Measurements from ENCODE around the gene GSE1. TPM values are rescaled to one million over a fixed set of nuclear protein-coding genes. Genes with fewer than 3 reads are reported as not detected.

Gene GSE1
- total and polyA plus RNA-seq, 9 of the 15 experiments (the other 6 are each of a cell fraction or from before 2014, with no cell fraction given), result 12.2 to 244 (median 57.9) TPM

DNA sequence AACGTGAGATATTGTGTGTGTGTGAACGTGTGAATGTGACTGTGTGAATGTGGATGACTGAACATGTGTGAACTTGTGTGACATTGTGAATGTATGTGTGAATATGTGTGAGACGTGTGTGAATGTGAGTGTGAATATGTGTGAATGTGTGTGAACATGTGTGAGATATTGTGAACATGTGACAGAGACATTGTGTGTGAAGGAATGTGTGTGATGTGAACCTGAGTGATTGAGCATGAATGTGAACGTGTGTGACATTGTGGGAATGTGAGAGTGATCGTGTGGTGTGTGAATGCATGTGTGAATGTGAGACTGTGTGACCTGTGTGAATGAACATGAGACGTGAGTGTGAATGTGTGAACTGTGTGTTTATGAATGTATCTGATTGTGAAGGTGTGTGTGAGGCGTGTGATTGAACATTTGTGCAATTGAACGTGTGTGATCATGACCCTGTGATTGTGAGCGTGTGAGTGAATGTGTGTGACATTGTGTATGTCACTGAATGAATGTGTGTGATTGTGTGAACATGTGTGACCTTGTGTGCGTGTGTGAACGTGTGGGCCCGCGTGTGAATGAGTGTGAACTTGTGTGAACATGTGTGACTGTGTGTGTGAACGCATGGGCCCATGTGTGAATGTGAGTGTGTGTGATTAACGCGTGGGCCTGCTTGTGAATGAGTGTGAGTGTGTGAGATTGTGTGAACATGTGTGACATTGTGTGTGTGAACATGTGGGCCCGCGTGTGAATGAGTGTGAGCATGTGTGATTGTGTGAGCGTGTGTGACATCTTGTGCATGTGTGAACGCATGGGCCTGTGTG, 23.2 kb upstream of the GSE1 start:
- peaks cover 48 to 81% of the 10 kb centered on the region in 2 experiments for H3K4me1 ChIP-seq (replicated peaks in 1 of 2; ENCODE audit: control insufficient read depth in 2 of 2, insufficient read depth in 2 of 2, low read length in 2 of 2)
- peaks cover 23% of the 10 kb centered on the region for H3K9me1 ChIP-seq (ENCODE audit: control insufficient read depth, insufficient read depth, low read length)
- DNase-seq (ENCODE audit: extremely low read depth in 1 of 4, low spot score in 3 of 4), result no peak
- ATAC-seq, result no peak
- H3K9me3 ChIP-seq (replicated peaks; ENCODE audit: control insufficient read depth, insufficient read depth, low read depth, low read length), result no peaks in the 10 kb centered on the region
- in situ Hi-C loops (cut with MboI), result no loop called here
- FAIRE-seq, result peak; percentile 77
- TSS peak; percentile 21 for BruUV-seq (replicated peaks)
- H3K4me3 ChIP-seq, result no peak overlapping the region
- intact Hi-C loops (cut with micrococcal nuclease), result no loop called here
- 91% methylated on average over 20 of the region's 20 CpGs for WGBS (ENCODE audit: insufficient coverage, low coverage, missing lambda C conversion rate)
- no peak overlapping the region for H2AFZ ChIP-seq (ENCODE audit: low read depth, low read length)
- peaks cover 74% of the 10 kb centered on the region for H3K36me3 ChIP-seq (ENCODE audit: control insufficient read depth, insufficient read depth, low read length)
- H3K79me2 ChIP-seq (ENCODE audit: control insufficient read depth, insufficient read depth, low read length), result peaks cover 99% of the 10 kb centered on the region
- peaks cover 95% of the 10 kb centered on the region for H4K20me1 ChIP-seq (replicated peaks; ENCODE audit: control insufficient read depth, insufficient read depth, low read length)
- H3K27me3 ChIP-seq (ENCODE audit: control insufficient read depth in 2 of 2, insufficient read depth in 2 of 2, low read length in 2 of 2), result no peaks in the 10 kb centered on the region; a peak in 1 of 5 replicates
- ChIA-PET POLR2A (interaction anchor here (0.8 to 3.1 kb wide), 3 partner anchors 8 to 12 kb away, joined by 3 to 14 read pairs (median 3); no protein-coding TSS in a partner anchor), CTCF (ENCODE audit: low intra/inter-chr PET ratio) (interaction anchor here (0.6 kb wide), 1 partner anchor 33 kb away, joined by 3 read pairs; no protein-coding TSS in a partner anchor)
- no peak overlapping the region for H3K9ac ChIP-seq (ENCODE audit: insufficient read depth in 1 of 2, low read depth in 2 of 2, low read length in 2 of 2)
- H3K27ac ChIP-seq (ENCODE audit: extremely low read depth, low read depth, low read length), result peak overlapping the region; percentile 70; the same call in 2 of the 3 replicates
- H3K4me2 ChIP-seq (ENCODE audit: insufficient read depth, low read length), result no peak overlapping the region
- no peak for TF ChIP-seq NFRKB (IDR thresholded peaks at IDR 0.05; ENCODE audit: low read depth)
- no peak for TF ChIP-seq RBM34 (IDR thresholded peaks at IDR 0.05; ENCODE audit: borderline replicate concordance, insufficient read depth, low read length)
- TF ChIP-seq TSC22D4 (tag; IDR thresholded peaks at IDR 0.05), result peak; percentile 64; the same call in 1 of the 2 replicates
- TF ChIP-seq KDM4B (IDR thresholded peaks at IDR 0.05; ENCODE audit: borderline replicate concordance in 2 of 2, low read depth in 1 of 2), result peak in 1 of 2 experiments; percentile 45; a peak in 2 of 4 replicates
- TF ChIP-seq TCFL5 (CRISPR knock-in tag; conservative IDR thresholded peaks at IDR 0.05), result no peak
- TF ChIP-seq PTBP1 (IDR thresholded peaks at IDR 0.05; ENCODE audit: low read depth, low read length), result no peak
- 0 out of 2 replicates have a peak, but pooled peaks have one; percentile 38 for TF ChIP-seq THRAP3 (IDR thresholded peaks at IDR 0.05; ENCODE audit: borderline replicate concordance)
- TF ChIP-seq MYBL2 (IDR thresholded peaks at IDR 0.05; ENCODE audit: low read depth), result peak; percentile 42; the same call in 1 of the 2 replicates
- no peak for TF ChIP-seq MYBL2 (CRISPR knock-in tag; IDR thresholded peaks at IDR 0.05; ENCODE audit: borderline replicate concordance)
- peak; percentile 73 for TF ChIP-seq STAT5A (IDR thresholded peaks at IDR 0.05; ENCODE audit: borderline replicate concordance, low read length)
- TF ChIP-seq, protein P1, sequence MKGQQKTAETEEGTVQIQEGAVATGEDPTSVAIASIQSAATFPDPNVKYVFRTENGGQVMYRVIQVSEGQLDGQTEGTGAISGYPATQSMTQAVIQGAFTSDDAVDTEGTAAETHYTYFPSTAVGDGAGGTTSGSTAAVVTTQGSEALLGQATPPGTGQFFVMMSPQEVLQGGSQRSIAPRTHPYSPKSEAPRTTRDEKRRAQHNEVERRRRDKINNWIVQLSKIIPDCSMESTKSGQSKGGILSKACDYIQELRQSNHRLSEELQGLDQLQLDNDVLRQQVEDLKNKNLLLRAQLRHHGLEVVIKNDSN (CRISPR knock-in tag; IDR thresholded peaks at IDR 0.05), result 0 out of 2 replicates have a peak, but pooled peaks have one; percentile 19
- TF ChIP-seq ARID1B (IDR thresholded peaks at IDR 0.05), result peak; percentile 15; the same call in 1 of the 2 replicates
- TF ChIP-seq, protein P2, sequence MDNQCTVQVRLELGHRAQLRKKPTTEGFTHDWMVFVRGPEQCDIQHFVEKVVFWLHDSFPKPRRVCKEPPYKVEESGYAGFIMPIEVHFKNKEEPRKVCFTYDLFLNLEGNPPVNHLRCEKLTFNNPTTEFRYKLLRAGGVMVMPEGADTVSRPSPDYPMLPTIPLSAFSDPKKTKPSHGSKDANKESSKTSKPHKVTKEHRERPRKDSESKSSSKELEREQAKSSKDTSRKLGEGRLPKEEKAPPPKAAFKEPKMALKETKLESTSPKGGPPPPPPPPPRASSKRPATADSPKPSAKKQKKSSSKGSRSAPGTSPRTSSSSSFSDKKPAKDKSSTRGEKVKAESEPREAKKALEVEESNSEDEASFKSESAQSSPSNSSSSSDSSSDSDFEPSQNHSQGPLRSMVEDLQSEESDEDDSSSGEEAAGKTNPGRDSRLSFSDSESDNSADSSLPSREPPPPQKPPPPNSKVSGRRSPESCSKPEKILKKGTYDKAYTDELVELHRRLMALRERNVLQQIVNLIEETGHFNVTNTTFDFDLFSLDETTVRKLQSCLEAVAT (IDR thresholded peaks at IDR 0.05), result peak in 1 of 2 experiments; percentile 25; a peak in 1 of 4 replicates
- TF ChIP-seq CHD2 (IDR thresholded peaks at IDR 0.05; ENCODE audit: low read depth, low read length), result no peak
- TF ChIP-seq, protein P3, sequence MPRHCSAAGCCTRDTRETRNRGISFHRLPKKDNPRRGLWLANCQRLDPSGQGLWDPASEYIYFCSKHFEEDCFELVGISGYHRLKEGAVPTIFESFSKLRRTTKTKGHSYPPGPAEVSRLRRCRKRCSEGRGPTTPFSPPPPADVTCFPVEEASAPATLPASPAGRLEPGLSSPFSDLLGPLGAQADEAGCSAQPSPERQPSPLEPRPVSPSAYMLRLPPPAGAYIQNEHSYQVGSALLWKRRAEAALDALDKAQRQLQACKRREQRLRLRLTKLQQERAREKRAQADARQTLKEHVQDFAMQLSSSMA (CRISPR knock-in tag; IDR thresholded peaks at IDR 0.05), result no peak
- TF ChIP-seq, protein P4, sequence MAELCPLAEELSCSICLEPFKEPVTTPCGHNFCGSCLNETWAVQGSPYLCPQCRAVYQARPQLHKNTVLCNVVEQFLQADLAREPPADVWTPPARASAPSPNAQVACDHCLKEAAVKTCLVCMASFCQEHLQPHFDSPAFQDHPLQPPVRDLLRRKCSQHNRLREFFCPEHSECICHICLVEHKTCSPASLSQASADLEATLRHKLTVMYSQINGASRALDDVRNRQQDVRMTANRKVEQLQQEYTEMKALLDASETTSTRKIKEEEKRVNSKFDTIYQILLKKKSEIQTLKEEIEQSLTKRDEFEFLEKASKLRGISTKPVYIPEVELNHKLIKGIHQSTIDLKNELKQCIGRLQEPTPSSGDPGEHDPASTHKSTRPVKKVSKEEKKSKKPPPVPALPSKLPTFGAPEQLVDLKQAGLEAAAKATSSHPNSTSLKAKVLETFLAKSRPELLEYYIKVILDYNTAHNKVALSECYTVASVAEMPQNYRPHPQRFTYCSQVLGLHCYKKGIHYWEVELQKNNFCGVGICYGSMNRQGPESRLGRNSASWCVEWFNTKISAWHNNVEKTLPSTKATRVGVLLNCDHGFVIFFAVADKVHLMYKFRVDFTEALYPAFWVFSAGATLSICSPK (IDR thresholded peaks at IDR 0.05; ENCODE audit: borderline replicate concordance), result 0 out of 2 replicates have a peak, but pooled peaks have one; percentile 70
- TF ChIP-seq TARDBP (IDR thresholded peaks at IDR 0.05), result peak; percentile 91
